K562 (cell line): ENCODE data around the gene ZFP69B. TPM values are rescaled to one million over a fixed set of nuclear protein-coding genes. Genes with fewer than 3 reads are reported as not detected.

Experiments used
- BDP1 ChIP-seq: IDR thresholded peaks from 3 replicates; pipeline ENCODE4 v1.6.1; 2011; ENCODE audit not compliant: insufficient read length, insufficient read depth
- BRCA1 ChIP-seq, 2 experiments: fragments of 450-650 bp in 1 of 2; sonication (generic) in 1 of 2; formaldehyde crosslinking in 1 of 2; IDR thresholded peaks; 2 replicates each; pipeline versions ENCODE4 v1.5.0 to v1.6.1; 2017 to 2020; ENCODE audit warnings: mild to moderate bottlenecking in 1 of 2, missing genetic modification reagents in 1 of 2
- CREM ChIP-seq: IDR thresholded peaks from 2 replicates; pipeline ENCODE4 v1.6.1; 2014; ENCODE audit warnings: antibody characterized with exemption, low read depth
- GTF2E2 ChIP-seq: fragments of 200-800 bp; sonication (Bioruptor generic); IDR thresholded peaks from 2 replicates; pipeline ENCODE4 v1.6.1; 2016; ENCODE audit warnings: missing genetic modification characterization, missing compliant biosample characterization
- HDAC2 ChIP-seq: fragments of 450-650 bp; IDR thresholded peaks from 2 replicates; pipeline ENCODE4 v1.6.1; 2016; ENCODE audit warnings: mild to moderate bottlenecking
- MCM2 ChIP-seq: fragments of 450-650 bp; IDR thresholded peaks from 2 replicates; pipeline ENCODE4 v1.6.1; 2017; ENCODE audit warnings: low read depth, mild to moderate bottlenecking
- MIER1 ChIP-seq: fragments of 450-650 bp; IDR thresholded peaks from 2 replicates; pipeline ENCODE4 v1.6.1; 2016; ENCODE audit warnings: antibody characterized with exemption, mild to moderate bottlenecking, low read depth
- NCOA1 ChIP-seq: fragments of 450-650 bp; IDR thresholded peaks from 2 replicates; pipeline ENCODE4 v1.6.1; 2016; ENCODE audit warnings: low read depth
- NFIC ChIP-seq: fragments of 450-650 bp; IDR thresholded peaks from 2 replicates; pipeline ENCODE4 v1.6.1; 2017; ENCODE audit warnings: mild to moderate bottlenecking, inconsistent platforms
- POLR2A ChIP-seq: fragments of 450-650 bp; conservative IDR thresholded peaks from 2 replicates; pipeline ENCODE4 v1.6.1; 2016
- POLR2AphosphoS5 ChIP-seq: IDR thresholded peaks from 2 replicates; pipeline ENCODE4 v1.6.1; 2011; ENCODE audit warnings: mild to moderate bottlenecking, low read depth, low read length, moderate library complexity; ENCODE audit not compliant: control insufficient read depth, insufficient read depth
- RBFOX2 ChIP-seq: fragments of 200-400 bp; formaldehyde crosslinking; IDR thresholded peaks from 2 replicates; pipeline ENCODE4 v1.6.1; 2017; ENCODE audit warnings: low read depth, mild to moderate bottlenecking, low read length, moderate library complexity
- RBM39 ChIP-seq: fragments of 200-400 bp; formaldehyde crosslinking; optimal IDR thresholded peaks from 2 replicates; pipeline ENCODE3; 2018; ENCODE audit warnings: low read depth, low read length
- RFX1 ChIP-seq: fragments of 450-650 bp; IDR thresholded peaks from 2 replicates; pipeline ENCODE4 v1.6.1; 2016; ENCODE audit warnings: mild to moderate bottlenecking, moderate library complexity
- SIN3B ChIP-seq: fragments of 450-650 bp; IDR thresholded peaks from 2 replicates; pipeline ENCODE4 v1.6.1; 2017; ENCODE audit warnings: low read depth, mild to moderate bottlenecking, moderate library complexity
- SMARCA4 ChIP-seq: fragments of 450-650 bp; IDR thresholded peaks from 2 replicates; pipeline ENCODE4 v1.6.1; 2016
- TEAD2 ChIP-seq: fragments of 450-650 bp; IDR thresholded peaks from 2 replicates; pipeline ENCODE4 v1.6.1; 2016; ENCODE audit warnings: missing genetic modification characterization, control low read depth, missing compliant biosample characterization
- ZNF316 ChIP-seq: fragments of 450-650 bp; IDR thresholded peaks from 2 replicates; pipeline ENCODE4 v1.6.1; 2016
- ZNF518B ChIP-seq: fragments of 250-450 bp; sonication (Bioruptor Pico); IDR thresholded peaks from 2 replicates; pipeline ENCODE4 v1.5.0; 2021; ENCODE audit warnings: mild to moderate bottlenecking, moderate library complexity
- ZNF561 ChIP-seq: fragments of 450-650 bp; formaldehyde crosslinking; conservative IDR thresholded peaks from 2 replicates; pipeline ENCODE4 v1.4.0; 2020; ENCODE audit warnings: mild to moderate bottlenecking, moderate library complexity
- ZSCAN29 ChIP-seq: fragments of 450-650 bp; IDR thresholded peaks from 2 replicates; pipeline ENCODE4 v1.6.1; 2017
- polyA plus RNA-seq, 8 experiments: library from polyadenylated mRNA; depleted of rRNA in 4 of 8; stranded (reverse) in 5 of 8; unstranded in 3 of 8; fragments of >200 nt; fragmentation: Nextera tagmentation in 2 of 8; fragmentation: Illumina TruSeq in 1 of 8; extraction: Ambion mirVana in 2 of 8; extraction: Trizol in 1 of 8; gene quantifications; 2 replicates each; pipeline versions ENCODE4 v1.2.1 to v1.2.3, GENCODE V29; 2011 to 2014; ENCODE audit warnings: inconsistent platforms in 1 of 8, missing spikeins in 1 of 8
- total RNA-seq, 7 experiments: library from RNA; depleted of rRNA in 6 of 7; stranded (reverse); fragments of >200 nt in 6 of 7; fragmentation: Illumina TruSeq in 2 of 7; extraction: Trizol in 2 of 7; gene quantifications; 2 replicates each; pipeline versions ENCODE4 v1.2.1 to v1.2.3, GENCODE V29; 2011 to 2021; ENCODE audit warnings: low replicate concordance in 1 of 7
- TF ChIP-seq, protein P1 (sequence below): fragments of 250-450 bp; sonication (Bioruptor Pico); IDR thresholded peaks from 2 replicates; pipeline ENCODE4 v1.5.0; 2021
- TF ChIP-seq, protein P2 (sequence below): sonication (generic); formaldehyde crosslinking; IDR thresholded peaks from 2 replicates; pipeline ENCODE4 v1.8.1; 2022; ENCODE audit warnings: missing genetic modification reagents
- TF ChIP-seq, protein P3 (sequence below): fragments of 450-650 bp; IDR thresholded peaks from one replicate; pipeline ENCODE4 v1.6.1; 2018; ENCODE audit warnings: mild to moderate bottlenecking, moderate library complexity; ENCODE audit not compliant: partially characterized antibody

The ZFP69B gene
- total and polyA plus RNA-seq, 9 of the 15 experiments (the other 6 are each of a cell fraction or from before 2014, with no cell fraction given), result 1.6 to 10.3 (median 8.4) TPM

GRCh38 chr1:40450495-40451237 lies 390 bp downstream of the ZFP69B start (continued):
- TF ChIP-seq, protein P1, sequence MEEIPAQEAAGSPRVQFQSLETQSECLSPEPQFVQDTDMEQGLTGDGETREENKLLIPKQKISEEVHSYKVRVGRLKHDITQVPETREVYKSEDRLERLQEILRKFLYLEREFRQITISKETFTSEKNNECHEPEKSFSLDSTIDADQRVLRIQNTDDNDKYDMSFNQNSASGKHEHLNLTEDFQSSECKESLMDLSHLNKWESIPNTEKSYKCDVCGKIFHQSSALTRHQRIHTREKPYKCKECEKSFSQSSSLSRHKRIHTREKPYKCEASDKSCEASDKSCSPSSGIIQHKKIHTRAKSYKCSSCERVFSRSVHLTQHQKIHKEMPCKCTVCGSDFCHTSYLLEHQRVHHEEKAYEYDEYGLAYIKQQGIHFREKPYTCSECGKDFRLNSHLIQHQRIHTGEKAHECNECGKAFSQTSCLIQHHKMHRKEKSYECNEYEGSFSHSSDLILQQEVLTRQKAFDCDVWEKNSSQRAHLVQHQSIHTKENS, result no peak
- TF ChIP-seq MIER1, result no peak
- 0 out of 2 replicates have a peak, but pooled peaks have one; percentile 34 for TF ChIP-seq POLR2AphosphoS5
- TF ChIP-seq NCOA1, result 0 out of 2 replicates have a peak, but pooled peaks have one; percentile 41
- TF ChIP-seq, protein P2, sequence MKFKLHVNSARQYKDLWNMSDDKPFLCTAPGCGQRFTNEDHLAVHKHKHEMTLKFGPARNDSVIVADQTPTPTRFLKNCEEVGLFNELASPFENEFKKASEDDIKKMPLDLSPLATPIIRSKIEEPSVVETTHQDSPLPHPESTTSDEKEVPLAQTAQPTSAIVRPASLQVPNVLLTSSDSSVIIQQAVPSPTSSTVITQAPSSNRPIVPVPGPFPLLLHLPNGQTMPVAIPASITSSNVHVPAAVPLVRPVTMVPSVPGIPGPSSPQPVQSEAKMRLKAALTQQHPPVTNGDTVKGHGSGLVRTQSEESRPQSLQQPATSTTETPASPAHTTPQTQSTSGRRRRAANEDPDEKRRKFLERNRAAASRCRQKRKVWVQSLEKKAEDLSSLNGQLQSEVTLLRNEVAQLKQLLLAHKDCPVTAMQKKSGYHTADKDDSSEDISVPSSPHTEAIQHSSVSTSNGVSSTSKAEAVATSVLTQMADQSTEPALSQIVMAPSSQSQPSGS (CRISPR knock-in tag), result no peak
- peak; percentile 84 for TF ChIP-seq CREM
- peak; percentile 55 for TF ChIP-seq ZNF316
- TF ChIP-seq ZNF561 (CRISPR knock-in tag), result no peak
- TF ChIP-seq NFIC, result peak; percentile 15; the same call in 1 of the 2 replicates
- TF ChIP-seq, protein P3, sequence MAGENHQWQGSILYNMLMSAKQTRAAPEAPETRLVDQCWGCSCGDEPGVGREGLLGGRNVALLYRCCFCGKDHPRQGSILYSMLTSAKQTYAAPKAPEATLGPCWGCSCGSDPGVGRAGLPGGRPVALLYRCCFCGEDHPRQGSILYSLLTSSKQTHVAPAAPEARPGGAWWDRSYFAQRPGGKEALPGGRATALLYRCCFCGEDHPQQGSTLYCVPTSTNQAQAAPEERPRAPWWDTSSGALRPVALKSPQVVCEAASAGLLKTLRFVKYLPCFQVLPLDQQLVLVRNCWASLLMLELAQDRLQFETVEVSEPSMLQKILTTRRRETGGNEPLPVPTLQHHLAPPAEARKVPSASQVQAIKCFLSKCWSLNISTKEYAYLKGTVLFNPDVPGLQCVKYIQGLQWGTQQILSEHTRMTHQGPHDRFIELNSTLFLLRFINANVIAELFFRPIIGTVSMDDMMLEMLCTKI, result no peak
- TF ChIP-seq POLR2A, result no peak; the same call in none of the 2 replicates
- no peak for TF ChIP-seq RBM39
- TF ChIP-seq MCM2, result no peak
- no peak for TF ChIP-seq SIN3B
- TF ChIP-seq TEAD2 (tag), result no peak
- TF ChIP-seq RBFOX2, result no peak
- peak; percentile 82; the same call in 1 of the 2 replicates for TF ChIP-seq SMARCA4
- TF ChIP-seq RFX1, result 0 out of 2 replicates have a peak, but pooled peaks have one; percentile 4
- TF ChIP-seq BRCA1 (IDR thresholded peaks at IDR 0.05), result no peak
- no peak for TF ChIP-seq BRCA1 (CRISPR knock-in tag; IDR thresholded peaks at IDR 0.05)
- no peak for TF ChIP-seq ZSCAN29
- TF ChIP-seq GTF2E2 (tag), result peak; percentile 5; the same call in 1 of the 2 replicates
- peak; percentile 51; the same call in 1 of the 2 replicates for TF ChIP-seq HDAC2
- TF ChIP-seq BDP1, result no peak
- TF ChIP-seq ZNF518B (CRISPR knock-in tag), result no peak
